HuH-7 (cell line): ENCODE results near the gene LRRC8C.

Experiments
- DNase-seq: peaks from one replicate; pipeline ENCODE4 v3.0.0; 2011; ENCODE audit warnings: low spot score

Gene LRRC8C

DNA sequence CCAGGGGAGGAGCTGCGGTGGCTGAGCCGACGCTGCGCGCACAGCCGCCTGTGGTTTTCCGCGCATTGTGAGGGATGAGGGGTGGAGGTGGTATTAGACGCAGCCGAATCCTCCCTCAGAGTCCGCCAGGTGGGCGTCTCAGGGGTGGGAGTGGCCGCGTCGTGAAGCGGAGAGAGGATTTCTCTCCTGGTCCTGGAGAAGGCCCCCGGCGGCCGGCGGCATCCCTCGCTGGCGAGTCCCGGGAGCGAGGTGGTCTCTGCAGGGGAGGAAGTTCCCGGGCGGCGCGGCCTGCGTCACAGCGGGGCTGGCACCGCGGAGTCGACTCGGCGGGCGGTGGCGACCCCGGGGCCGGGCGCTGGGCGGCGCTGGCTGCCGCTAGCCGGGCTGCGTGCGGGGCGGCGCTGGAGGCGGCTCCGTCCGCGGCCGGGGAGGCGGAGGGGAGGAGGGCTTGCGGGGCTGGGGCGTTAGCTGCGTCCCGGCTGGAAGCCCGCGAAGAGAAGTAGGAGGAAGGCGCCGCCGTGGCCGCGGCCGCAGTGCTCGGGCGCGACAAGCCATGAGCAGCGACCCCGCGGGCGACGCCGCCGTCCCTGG is at the start of gene LRRC8C:
Gene LRRC8C, plus strand, starts transcription at position 464 of the 591 bp plus-strand sequence. CDS start 53,354 bp downstream, outside the sequence.
- DNase-seq: peak; percentile 76

DNA sequence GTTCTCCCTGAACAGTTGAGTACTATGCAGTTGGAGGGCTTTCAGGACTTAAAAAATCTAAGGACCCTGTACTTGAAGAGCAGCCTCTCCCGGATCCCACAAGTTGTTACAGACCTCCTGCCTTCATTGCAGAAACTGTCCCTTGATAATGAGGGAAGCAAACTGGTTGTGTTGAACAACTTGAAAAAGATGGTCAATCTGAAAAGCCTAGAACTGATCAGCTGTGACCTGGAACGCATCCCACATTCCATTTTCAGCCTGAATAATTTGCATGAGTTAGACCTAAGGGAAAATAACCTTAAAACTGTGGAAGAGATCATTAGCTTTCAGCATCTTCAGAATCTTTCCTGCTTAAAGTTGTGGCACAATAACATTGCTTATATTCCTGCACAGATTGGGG is 48.7 kb upstream of the LRRC8C start:
- no peak for DNase-seq

DNA sequence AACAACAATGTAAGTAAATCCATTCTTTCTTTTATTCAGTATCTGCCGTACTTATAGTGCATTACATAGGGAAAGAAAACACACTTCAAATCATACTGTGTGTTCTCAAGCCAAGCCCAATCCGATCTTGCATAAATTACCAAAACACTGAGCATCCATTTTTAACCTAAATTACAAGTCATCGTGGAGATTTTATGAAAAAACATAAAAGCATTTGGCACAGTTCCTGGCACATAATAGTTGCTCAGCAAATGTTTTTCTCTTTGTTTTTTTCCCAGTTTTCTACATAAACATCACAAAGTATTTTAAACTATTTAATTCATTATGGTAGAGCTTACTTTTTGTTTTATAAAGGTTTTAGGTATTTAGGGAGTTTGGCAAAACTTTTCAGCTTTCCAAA is 48.1 kb upstream of the LRRC8C start:
- DNase-seq: no peak

DNA sequence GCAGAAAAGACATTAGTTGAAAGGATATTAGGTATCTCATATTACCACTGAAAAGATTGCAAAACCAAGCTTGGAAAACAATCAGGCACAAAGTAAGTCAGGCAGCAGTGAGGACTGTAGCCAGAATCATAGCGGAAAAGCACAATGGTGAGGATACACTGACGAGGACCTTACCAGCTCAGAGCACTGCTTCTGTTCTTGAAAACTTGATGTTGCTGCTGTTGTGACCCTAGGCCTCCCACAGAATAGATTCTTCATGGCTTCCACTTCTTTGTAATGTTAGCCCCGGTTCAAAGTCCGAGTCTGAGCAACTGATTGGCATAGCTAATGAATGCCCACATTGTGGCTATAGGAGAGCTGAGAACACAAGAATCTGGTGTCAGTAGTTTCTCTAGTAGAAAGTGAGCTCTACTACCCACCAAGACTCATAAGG is 45.2 kb upstream of the LRRC8C start:
- DNase-seq: peak; percentile 15

DNA sequence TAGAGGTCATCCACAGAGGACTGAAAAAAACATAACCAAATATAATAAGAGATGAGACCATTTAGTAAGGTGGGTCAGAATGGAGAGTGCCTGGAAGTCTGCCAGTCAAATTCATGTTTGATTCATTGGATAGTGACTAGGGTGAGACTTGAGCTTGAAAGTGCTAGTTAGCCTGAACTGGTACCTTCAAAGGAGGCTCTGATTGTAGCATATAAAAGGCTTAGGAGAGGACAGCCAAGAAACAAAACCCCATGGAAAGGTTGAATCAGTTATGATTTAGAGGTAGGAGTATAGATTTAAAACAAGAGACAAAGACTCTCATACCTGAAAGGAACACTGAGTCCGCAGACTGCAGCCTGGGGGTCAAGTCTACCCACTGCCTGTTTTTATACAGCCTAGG is 44.4 kb upstream of the LRRC8C start:
- no peak for DNase-seq

DNA sequence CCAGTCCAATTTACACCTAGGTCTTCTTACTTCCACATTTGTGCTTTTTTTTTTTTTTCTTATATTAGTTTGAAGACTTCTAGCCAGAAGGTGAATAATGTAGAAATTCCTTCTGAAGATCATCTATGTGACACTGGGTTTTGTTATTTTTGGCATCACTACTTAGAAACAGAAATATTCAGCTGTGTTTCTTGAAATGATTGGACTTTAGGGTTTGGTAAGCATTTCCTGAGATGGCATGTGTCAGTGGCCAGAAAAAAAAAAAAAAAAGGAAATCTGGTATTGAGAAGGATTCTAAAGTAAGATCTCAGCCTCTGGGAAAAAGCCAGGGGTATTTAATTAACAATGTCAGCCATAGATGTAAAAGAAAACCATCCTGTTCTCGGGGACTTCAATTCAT is 43.4 kb upstream of the LRRC8C start:
- no peak for DNase-seq

DNA sequence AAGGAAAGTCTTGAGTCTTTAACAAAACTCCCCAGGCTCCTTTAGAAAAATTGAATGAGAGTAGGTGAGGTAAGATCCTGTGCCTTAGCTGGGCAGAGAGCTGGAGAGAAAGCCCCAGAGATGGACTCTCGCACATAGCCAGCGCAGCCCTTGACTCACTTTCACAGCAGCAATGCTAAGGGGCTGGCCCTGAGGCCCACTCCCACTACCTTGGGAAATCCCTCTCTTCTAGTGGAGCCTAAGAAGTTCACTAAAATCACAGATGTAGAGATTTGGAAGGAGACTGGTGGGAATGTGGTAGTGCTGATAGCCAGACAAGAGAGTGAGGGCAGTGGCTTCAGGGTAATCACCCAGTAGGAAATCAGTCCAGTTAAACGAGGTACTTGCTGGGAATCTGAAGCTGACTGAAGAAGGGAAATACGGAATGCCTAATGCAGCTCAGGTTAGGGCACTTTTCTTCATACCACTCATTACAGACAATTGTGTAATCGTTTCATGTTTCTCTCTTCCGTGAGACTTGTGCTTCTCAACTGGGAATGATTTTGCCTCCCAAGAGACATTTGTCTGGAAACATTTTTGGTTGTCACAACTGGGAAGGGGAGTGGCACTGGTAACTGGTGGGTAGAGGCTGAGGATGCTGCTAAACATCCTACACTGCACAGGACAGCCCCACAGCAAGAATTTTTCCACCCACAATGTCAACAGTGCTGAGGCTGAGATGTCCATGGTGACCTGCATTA is 42.4 kb upstream of the LRRC8C start:
- DNase-seq: no peak

DNA sequence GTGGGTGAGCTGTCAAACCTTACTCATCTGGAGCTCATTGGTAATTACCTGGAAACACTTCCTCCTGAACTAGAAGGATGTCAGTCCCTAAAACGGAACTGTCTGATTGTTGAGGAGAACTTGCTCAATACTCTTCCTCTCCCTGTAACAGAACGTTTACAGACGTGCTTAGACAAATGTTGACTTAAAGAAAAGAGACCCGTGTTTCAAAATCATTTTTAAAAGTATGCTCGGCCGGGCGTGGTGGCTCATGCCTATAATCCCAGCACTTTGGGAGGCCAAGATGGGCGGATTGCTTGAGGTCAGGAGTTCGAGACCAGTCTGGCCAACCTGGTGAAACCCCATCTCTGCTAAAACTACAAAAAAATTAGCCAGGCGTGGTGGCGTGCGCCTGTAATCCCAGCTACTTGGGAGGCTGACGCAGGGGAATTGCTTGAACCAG is 40.0 kb upstream of the LRRC8C start:
- DNase-seq: peak; percentile 22

DNA sequence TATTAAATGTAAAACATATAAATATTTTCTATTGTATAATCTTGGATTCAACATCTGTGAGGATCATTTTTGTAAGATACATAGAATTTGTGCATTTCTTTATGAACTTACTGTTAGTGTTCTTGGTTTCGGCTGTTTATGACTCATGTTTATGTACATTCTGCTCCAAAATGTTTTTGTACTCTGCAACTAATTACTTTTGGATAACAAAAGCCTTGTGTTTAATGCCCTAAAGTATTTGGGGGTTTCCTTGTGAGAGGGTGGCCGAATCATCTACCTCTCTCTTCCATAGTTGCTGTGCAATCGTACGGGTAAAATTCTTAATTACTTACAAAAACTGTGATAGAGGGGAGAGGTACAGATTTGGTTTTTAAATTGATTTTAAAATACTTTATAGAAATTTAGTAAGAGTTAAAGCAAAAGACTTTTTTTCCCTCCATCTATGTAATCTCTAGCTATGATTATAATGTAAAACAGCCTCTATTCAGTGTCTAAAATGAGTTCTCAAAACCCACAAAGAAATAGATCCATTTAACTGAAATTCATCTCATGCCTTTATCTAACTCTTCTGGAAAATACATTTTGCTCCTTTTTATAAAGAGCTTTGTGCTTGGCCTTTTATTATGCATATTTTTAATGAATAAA is 38.7 kb upstream of the LRRC8C start:
- DNase-seq: no peak

DNA sequence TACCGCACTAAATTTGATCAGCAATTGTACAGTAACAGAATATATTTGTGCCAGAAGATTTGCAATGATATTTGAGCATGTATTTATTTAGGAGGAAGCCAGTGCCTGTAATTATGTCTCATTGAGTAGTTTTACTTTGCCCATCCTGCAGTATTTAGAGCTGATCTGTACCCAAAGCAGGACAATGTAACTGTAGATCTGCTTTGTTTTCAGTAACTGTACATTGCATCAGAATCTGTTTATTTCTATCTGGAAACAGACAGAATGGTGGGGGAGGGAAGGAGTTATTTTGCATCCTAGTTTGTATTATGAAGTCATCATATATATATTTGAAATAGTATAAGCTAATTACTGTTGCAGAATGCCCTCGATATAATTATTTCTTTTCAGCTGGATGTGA is 36.2 kb upstream of the LRRC8C start:
- no peak for DNase-seq

DNA sequence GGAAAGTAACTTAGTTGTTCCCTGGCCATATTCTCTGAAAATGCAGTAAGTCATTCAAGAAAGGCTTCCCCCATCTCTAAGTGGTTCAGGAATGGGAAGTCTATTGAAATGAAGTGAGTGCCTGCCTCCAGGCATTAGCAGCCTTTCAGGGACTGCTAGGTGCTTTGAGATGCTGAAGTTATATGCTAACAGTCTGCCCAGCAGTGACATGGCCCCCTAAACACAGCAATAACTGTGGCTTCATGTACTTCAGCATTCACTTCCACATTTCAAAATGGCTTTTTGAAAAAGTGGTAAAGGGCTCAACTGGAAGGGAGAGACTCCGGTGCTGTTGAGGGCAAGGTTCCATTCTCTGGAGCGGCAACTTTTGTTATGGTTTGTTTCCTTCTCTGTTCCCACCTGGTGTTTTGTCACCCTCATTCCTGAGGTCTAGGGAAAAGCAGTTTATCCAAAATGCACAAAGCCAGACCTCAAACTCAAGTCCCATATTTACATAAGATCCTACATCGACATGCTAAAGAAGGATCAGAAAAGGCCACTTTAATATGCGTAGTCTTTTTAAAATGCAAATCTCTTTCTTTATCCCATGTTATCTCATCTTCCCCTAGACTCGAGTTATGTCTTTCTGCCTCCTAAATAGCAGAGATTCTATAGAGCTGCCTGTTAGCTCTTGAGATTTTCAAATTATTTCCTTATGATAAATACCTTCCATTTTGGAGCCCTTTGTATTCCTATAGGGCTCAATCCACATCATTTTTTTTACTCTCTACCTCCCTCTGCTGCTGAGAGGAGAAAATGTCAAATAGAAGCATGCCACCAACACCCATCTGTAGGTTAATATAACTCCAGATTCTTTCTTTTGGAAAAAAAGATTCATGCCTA is 34.2 kb upstream of the LRRC8C start:
- DNase-seq: peak; percentile 50

DNA sequence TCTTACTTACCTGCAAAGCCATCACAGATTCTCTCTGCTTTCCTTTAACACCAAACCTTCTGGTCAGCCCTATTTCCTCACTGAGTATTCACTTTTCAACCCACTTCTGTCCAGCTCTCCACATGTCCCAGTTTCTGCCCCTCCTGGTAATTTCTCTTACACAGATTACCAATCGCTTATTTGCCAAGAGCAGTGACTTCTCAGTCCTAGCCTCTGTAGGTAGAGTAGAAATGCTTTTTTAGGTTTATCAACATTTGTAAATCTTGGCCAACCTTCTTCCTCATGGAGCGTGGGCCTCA is 33.6 kb upstream of the LRRC8C start:
- DNase-seq: no peak

DNA sequence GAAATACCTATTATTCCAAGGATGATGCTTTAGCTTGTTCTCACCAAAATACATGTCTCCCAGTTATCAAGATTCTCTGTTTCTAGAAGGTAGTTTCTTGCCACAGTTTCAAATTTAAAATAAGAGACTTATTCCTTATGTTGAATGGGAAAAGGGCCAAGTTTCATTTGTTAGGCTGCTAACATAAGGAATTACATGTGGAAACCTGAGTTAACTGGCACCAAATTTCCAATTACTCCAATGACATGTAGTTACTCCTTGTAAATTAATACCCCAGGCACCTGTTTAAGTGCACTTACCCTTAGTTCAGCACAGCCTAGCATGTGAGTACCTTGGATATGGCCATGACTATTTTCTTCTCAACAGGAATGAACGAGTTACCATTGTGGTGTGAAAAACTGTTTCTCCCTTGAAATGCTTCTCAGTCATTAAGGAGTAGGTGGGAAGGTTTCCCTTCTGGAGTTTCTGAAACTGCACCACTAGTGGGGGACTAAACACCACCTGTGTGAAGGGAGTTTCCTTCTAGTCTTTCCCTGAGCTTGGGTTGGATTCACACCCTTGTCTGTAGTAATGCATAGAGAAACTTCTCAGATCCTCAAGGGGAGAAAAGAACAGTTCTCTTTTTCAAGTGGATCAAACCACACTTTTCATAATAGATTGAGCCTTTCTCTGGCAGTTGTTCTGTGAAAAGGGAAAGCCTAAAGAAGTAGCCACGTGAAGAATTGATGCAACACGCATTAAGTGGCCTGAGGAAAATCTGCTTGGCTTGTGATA is 32.3 kb upstream of the LRRC8C start:
- no peak for DNase-seq

DNA sequence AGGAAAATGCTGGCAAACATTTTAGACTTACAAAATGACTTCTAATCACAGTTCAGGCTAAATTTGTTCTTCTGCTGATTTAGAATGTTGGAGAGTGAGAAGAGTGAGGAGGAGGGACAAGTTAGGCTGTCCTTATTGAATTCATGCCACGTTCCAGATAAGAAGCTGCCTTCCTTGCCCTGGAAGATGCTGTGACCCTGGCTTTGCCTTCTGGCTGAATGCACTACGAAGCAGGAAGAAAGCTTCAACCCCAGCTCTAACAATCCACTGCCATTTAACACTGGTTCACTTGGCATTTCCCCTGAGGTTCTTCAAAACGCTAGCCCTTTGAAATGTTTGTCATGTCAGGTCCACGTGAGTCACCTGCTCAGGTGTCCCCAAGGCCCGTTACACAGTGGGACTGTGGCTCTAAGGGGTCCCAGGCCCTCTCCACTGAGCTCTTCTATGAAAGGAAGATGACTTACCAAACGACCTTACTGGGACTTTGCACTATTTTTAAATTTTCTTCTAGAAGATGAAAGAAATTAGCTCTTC is 30.0 kb upstream of the LRRC8C start:
- DNase-seq: no peak

DNA sequence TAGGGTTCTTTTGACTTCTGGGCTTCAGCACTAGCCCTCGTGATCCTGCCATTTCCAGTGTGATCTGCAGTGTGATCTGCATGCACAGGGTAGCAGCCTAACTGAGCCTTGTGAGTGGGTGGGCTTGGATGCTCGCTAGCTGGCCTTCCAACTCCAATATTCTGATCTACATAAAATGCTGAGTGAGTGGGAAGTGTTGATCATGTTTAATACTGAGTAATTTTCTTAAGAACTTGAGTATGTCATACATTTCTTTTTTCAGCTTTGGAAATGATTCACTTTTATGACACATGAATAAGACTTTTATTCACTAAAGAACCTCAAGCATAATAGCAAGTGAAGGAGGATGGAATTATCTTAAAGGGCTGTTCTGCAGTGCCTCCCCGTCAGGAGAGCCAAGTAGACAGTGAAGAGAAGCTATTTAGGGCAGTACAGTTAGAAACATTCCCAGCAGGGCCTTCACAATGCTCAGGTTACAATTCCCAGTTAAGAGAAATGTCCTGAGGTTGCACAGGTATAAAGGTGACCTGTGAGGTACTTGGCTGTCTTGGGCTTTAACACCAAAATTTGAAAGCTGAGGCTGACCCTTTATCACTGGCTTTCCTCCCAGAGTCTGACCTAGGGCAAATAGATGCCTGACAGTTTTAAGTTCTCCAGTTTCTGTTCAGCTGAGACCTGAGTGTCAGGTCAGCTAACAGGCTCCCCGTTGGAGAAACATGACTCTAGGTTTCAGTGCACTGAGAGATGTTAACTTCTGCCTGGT is 29.1 kb upstream of the LRRC8C start:
- DNase-seq: no peak

DNA sequence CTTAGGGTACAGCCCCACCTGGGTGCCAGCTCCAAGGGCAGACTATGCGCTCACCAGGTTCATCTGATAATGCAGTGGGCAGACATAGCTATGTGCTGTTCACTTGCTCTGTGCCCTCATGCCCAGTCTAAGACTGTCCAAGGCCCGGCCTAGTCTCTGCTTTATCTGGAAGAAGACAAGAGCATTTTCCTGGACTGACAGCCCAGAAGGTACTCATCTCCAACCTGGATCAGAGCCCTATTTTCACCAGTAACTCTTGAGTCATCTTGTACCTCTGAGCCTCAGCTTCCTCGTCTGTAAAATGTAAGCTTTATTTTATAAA is 28.5 kb upstream of the LRRC8C start:
- no peak for DNase-seq

DNA sequence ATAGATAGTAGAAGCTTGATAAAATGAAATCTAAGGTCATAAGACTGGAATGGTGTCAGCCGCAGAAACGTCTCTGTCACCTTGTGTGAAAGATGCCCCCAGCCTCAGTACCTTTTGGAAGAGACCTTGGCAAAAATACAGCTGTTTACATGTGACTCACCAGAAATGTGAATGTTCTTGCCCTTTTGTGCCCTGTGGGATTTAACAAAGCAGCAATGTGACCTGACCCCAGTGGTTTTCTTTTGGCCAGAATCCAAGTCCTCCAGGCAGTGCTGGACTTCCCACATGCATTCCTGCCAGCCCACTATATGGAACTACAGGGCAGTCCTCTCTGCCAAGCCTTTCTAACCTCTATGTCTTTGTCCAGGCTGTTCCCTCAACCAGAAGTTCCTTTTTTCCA is 27.2 kb upstream of the LRRC8C start:
- DNase-seq: no peak

DNA sequence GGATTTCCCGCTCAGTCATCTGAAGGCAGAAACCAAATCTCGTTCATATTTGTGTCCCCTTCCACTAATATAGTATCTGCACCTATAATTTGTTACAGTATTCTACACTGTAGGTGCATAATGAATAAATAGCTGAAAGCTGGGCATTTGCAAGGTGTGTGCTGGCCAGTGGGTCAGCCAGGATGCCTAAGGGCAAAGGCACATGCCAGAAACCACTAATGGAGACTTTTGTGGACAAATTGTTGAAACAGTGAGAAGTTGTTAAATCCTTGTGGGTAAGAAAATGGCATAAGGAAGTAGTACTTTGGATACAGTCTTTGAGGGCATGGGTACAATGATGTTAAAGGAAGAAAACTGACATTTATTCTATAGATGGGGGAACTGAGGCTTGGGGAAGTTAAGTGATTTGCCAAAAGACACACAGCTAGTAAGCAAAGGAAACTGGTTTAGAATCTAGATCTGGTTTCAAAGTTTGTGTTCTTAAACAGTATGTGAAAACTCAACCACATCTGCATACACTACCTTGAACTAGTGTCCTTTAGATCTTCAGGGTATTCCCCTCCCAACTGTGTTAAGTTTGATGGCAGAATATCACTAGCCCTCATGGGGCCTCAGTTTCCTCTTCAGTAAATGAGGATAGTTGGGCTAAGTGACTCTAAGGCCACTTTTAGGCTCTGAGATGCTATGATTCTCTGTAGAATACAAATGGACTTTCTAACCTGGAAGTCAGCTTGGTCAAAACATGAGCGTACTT is 26.5 kb upstream of the LRRC8C start:
- DNase-seq: no peak

DNA sequence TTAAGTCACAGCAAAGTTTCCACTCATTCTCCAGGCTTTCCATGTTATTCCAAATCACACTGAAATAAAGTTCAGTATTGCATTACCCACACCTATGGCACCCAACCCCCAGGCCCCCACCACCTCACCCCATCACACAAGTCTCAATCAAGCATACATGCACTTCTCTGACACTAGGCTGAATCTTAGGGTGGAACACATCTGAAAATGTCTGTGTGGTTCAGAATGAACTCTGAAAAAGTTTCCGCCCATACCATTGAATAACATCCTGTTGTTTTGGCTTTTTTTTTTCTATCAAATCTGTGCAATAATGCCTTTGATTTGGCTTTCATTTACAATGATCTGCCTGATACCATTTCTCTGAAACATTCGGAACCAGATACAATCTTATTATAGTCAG is 25.8 kb upstream of the LRRC8C start:
- DNase-seq: no peak
